ENCODE measurements around the gene OTOA.
"Not testable (repeated sequence)": the region's sequence is repeated elsewhere in the genome, so short reads cannot be mapped to it uniquely, and the experiment has no call there.

OTOA gene

DNA sequence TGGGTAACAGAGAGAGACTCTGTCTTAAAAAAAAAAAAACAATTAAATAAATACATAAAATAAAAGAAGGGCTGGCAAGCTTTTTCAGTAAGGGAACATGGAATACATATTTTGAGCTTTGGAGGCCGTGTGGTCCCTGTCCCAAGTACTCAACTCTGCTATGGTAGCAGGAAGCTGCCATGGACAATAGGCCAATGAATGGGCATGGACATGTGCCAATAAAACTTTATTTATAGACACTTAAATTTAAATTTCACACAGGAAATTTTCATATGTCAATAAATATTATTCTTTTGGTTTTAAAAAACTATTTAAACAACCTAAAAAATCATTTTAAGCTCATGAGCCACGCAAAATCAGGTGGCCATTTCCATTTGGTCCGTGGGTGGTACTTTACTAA is 3.8 kb downstream of the OTOA start:
- no peak for DNase-seq (ENCODE audit: low read depth in 2 of 2, low spot score in 1 of 2)

DNA sequence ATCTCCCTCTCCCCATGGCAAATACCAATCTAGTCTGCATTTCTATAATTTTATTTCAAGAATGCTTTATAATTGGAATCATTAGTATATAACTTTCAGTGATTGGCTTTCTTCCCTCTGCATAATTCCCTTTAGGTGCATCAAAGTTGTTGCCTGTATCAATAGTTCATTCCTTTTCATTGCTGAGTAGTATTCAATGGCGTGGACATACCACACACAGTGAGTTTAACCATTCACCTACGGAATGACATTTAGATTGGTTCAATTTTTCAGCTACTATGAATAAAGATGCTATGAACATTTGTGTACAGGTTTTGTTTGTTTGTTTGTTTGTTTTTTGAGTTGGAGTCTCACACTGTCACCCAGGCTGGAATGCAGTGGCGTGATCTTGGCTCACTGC is 9.7 kb downstream of the OTOA start:
- no peak for DNase-seq (ENCODE audit: low read depth in 2 of 2, low spot score in 1 of 2)

DNA sequence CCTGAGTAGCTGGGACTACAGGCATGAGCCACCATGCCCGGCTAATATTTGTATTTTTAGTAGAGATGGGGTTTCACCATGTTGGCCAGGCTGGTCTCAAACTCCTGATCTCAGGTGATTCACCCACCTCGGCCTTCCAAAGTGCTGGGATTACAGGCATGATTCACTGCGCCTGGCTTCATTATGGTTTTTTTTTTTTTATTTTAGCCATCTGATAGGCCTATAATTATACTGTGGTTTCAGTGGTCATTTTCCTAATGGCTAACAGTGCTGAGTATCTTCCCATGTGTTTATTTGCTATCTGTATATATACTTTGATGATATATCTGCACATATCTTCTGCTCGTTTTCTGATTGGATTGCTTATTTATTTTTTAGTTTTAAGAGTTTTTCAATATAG is 10.7 kb downstream of the OTOA start:
- not testable (repeated sequence) for DNase-seq (ENCODE audit: low read depth in 2 of 2, low spot score in 1 of 2)

DNA sequence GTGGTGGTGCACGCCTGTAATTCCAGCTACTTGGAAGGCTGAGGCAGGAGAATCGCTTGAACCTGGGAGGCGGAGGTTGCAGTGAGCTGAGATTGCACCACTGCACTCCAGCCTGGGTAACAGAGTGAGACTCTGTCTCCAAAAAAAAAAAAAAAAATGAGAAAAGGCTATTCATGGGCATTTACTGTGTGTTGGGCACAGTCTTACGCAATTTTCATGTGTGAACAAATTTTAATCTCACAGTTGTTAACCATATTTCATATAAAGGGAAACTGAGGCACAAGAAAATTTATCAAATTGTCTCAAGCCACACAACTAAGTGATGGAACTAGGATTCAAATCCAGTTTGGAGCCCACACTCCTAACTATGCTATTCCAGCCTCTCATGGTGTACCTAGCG is 16.9 kb downstream of the OTOA start:
- not testable (repeated sequence) for DNase-seq (ENCODE audit: low read depth in 2 of 2, low spot score in 1 of 2)

DNA sequence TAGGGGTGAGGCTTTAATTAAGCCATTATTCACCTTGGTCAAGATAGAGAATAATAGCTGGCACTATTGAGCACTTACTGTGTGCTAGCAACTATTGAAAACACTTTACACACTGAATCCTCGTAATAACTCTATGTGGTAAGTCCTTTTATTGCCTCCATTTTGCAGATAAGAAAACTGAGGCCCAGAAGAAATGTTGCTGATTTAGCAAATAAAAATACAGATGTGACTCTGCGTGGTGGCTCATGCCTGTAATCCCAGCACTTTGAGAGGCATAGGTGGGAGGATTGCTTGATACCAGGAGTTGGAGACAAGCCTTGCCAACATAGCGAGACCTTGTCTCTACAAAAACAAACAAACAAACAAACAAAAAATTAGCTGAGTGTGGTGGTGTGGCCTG is 19.4 kb downstream of the OTOA start:
- no peak for DNase-seq (ENCODE audit: low read depth in 2 of 2, low spot score in 1 of 2)

DNA sequence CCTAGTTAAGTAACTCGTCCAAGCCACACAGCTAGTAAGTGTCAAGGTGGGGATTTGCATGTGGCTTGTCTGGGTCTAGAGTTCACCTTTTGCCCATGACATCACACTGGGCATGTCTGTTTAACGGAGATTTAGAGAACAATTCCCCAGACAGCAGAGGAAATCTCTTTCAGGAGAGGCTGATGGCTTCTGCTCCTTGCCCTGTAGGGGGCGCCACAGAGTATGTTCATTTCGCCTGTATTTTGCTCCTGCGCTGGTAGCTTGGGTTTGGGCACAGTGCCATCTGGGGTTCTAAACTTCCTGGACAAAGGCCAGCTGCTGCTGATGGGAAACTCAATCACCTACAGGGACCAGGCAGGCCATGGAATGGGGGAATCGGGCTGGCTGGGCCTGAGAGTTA is 20.4 kb downstream of the OTOA start:
- no peak for DNase-seq (ENCODE audit: low read depth in 2 of 2, low spot score in 1 of 2)

DNA sequence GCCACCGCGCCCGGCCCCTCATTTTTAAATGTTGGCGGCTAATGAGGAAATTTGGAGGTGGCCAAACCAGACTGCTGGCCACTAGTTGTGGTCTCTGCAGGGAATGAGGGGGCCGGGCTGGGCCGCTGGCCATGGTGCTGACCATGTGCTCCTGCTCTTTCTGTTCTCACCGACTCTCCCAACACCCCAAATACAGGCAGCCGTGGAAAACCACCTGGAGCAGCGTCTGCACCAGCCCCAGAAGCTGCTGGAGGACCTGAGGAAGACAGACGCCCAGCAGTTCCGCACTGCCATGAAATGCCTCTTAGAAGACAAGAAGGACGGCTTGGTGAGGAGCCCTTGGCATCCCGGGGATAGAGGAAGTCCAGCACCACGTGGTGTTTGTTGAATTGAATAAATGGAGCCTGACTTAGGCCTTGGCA is 21.3 kb downstream of the OTOA start:
- no peak for DNase-seq (ENCODE audit: low read depth in 2 of 2, low spot score in 1 of 2)

DNA sequence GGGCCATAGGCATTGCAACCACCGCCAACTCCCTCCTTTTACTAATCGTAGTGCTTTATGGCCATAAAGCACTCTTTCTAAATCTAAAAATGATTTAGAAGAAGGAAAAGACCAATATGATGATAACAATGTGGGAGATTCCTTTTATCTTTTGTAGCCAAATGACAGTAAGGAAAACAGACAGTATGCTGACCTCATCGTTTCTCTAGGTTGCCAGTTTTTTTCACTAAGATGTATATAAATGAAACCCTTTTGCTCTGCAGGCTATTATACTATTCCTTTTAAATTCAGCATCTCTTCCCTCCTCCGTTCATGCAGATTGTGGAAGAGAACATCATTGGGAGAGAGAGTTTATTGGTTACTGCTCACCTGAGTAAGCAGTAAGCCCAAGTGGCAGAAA is 25.3 kb downstream of the OTOA start:
- DNase-seq (ENCODE audit: low read depth in 2 of 2, low spot score in 1 of 2), result no peak

DNA sequence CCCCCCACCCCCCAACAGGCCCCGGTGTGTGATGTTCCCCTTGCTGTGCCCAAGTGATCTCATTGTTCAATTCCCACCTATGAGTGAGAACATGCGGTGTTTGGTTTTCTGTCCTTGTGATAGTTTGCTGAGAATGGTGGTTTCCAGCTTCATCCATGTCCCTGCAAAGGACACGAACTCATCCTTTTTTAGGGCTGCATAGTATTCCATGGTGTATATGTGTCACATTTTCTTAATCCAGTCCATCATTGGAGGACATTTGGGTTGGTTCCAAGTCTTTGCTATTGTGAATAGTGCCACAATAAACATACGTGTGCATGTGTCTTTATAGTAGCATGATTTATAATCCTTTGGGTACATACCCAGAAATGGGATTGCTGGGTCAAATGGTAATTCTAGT is 27.2 kb downstream of the OTOA start:
- DNase-seq (ENCODE audit: low read depth in 2 of 2, low spot score in 1 of 2), result not testable (repeated sequence)

DNA sequence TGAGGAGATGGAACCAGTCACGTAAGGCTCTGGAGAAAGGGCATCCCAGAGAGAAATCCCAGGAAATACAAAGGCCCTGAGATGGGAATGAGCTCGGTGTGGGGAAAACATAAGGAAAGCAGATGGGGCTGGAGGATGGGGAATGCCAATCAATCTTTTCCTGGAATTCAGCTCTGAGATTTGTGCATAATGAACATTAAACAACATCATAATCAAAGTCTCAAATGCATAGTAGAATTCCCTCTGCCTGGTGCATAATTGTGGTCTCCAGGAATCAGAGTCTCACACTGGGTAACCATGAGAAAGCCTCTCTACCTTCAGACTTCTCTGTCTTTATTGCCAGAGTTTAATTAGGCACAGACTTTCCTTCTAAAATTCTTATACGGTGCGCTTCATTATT is 30.8 kb downstream of the OTOA start:
- DNase-seq (ENCODE audit: low read depth in 2 of 2, low spot score in 1 of 2), result no peak

DNA sequence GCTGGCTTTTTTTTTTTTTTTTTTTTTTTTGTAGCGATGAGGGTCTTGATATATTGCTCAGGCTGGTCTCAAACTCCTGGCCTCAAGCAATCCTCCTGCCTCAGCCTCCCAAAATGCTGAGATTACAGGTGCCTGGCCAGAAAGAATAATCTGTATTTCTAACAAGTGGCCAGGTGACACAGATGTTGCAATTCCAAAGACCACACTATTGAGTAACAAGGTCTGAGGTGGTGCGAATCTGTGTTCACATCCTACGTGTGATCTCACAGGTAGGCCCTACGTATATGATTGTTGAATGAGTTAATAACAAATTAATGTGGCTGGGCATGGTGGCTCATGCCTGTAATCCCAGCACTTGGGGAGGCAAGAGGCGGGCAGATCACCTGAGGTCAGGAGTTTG is 33.3 kb downstream of the OTOA start:
- no peak for DNase-seq (ENCODE audit: low read depth in 2 of 2, low spot score in 1 of 2)

DNA sequence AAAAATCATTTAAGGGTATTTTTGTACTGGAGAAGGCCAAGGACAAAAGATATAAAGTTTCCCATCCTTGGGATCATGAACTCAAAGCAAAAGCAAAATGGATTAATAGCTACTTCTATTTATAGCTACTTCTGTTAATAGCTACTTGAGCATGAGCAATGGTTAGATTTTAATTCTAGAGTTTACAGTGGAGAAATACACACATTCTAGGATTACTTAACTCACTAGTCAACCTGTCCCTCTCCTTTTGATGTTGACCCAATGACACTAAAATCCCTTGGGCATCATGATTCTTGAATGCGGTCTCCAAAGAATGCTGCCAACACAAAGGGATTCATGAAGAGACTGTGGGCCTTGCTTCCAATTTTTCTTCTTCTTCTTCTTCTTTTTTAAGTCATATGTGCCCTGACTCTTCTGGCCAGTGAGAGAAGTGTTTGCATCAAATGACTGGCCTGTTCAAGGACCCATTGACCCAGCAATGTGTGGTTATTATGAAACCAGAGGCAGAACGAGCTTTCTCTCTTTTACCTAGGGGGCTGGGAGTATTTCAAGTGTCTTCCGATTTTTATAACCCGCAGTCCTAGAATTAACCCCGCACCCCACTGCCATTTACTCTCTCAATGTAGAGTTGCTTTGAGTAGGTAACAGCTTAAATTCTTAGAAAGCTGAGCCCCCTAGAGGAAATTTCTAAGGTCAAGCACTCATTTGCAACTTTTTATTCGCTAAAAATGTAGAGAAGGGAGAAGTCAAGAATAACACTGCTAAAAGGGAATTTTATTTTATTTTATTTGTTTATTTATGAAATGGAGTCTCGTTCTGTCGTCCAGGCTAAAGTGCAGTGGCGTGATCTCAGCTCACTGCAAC is 34.6 kb downstream of the OTOA start:
- DNase-seq (ENCODE audit: low read depth in 2 of 2, low spot score in 1 of 2), result no peak

DNA sequence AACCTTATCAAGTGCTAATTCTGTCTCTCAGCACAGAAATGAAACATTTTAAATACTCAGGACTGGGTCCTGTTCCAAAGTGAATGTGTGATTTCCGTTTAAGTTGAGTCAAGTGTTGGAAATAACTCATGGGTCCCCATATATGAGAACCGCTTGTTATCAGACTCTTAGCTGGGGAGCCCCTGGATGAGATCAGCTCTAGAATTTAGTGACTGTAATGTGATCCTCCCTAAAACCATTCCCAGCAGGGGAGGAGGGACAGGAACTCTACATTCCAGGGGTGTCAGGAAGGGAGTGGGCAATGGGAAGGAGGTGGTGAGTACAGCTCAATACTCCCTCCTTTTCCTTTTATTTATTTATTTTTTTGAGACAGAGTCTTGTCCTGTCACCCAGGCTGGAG is 37.5 kb downstream of the OTOA start:
- DNase-seq (ENCODE audit: low read depth in 2 of 2, low spot score in 1 of 2), result no peak

DNA sequence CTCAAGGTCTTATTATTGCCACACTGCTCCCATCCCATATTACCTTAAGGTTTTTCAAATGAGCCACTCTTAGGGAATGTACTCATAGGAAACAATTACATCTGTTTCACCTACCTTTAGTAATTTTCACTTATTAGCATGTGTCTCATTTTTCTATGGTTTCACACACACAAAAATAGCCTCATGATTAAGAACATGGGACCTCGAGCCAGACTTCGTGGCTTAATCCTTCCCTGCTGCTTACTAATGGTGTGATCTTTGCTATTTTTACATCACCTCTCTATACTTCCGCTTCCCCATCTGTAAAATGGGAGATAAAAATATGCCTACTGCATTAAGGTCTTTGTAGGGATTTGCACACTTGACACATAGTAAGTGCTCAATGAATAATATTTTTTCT is 38.5 kb downstream of the OTOA start:
- DNase-seq (ENCODE audit: low read depth in 2 of 2, low spot score in 1 of 2), result no peak

DNA sequence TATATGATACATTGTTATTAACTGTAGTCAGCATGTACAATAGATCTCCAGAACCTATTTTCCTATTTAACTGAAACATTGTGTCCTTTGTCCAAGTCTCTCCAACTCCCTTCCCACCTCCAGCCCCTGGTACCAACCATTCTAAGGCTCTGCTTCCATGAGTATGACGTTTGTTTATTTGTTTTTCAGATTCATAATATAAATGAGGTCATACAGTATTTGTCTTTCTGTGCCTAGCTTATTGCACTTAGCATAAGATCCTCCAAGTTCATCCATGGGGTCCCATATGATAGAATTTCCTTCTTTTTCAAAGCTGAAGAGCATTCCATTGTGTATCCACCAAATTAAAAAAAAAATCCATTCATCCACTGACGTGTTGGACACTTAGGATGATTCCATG is 39.4 kb downstream of the OTOA start:
- DNase-seq (ENCODE audit: low read depth in 2 of 2, low spot score in 1 of 2), result no peak

DNA sequence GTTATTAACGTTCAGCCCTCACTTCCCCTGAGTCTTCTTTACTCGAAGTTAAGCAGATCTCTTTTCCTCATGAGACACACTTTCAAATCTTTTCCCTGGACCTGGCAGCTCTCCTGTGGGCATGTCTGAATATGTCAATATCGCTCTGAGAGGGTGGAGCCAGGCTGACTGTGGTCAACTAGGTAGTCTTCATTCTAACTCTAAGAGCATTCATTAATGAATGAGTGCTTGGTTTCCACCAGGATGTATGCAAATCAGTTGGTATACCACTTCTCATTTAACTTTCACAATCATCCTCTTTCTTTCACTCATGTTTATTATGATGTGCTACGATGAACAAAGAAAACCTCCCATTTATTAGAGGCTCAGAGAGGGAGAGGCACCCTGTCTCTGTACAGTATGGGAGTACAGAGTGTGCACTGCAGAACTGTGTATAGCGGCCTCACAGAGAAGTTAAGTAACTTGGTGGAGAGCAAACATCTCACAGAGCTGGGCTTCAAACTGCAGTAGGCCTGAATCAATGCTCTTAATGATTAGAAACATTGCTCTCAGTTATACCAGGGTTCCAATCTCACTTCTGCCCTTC is 39.9 kb downstream of the OTOA start:
- DNase-seq (ENCODE audit: low read depth in 2 of 2, low spot score in 1 of 2), result no peak

DNA sequence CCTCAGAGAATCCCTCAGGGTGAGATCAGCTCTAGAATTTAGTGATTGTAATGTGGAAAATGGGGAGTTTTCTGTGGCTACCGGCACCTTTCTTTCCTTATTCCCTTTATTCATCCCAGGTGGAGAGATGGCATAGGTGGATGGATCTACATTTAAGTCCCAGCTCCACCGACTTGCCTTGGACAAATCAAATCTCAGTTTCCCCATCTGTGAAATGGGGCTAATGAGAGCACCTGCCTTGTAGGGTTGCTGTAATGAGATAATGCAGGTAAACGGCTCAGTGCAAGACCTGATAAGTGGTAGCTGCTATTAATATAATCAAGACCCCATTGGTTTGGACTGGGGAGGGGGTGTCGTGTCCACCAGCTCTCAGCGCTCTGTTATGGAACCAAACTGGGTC is 40.5 kb downstream of the OTOA start:
- no peak for DNase-seq (ENCODE audit: low read depth in 2 of 2, low spot score in 1 of 2)

DNA sequence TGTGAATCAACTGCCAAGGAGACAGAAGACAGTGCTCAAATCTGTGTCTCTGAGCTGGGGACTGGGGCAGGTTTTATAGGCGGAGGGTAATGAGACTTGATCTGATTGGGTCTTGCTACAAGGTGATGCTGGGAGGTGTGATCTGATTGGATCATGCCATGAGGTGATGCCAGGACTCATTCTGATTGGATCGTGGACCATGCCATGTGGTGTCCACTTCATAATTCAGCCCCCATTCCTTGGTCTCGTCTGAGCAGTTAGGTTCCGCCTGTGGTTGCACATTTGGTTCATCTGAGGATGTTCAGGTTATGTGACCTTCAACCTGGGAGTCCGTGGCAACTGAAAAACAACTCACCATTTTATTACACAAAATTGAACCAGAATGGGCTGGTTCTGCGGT is 41.0 kb downstream of the OTOA start:
- no peak for DNase-seq (ENCODE audit: low read depth in 2 of 2, low spot score in 1 of 2)

DNA sequence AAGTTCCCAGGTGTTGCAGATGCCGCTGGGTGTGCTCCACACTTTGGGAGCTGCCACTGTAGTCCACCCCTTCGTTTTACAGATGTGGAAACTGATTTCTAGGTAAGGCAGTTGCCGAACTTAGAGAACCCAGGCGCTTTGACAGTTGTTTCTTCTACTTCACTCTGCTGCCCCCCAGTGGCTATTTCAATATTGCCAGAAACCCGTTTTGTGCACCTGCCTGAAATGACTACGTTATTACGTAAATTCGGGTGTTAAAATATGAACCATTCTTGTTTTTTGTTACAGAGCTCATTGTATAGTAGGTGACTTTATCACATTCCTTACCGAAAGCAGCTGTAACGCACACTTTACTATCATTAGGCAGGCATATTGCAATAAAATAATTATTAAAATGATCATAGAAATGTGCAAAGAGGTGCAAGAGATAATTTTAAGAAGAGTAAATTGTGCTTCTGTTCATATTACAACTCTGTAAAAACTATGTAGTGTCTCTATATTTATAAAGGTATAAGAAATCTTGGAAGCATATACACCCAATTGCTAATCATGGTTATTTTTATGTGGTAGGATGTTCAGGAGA is 44.9 kb downstream of the OTOA start:
- DNase-seq (ENCODE audit: low read depth in 2 of 2, low spot score in 1 of 2), result peak; percentile 58 to 89

DNA sequence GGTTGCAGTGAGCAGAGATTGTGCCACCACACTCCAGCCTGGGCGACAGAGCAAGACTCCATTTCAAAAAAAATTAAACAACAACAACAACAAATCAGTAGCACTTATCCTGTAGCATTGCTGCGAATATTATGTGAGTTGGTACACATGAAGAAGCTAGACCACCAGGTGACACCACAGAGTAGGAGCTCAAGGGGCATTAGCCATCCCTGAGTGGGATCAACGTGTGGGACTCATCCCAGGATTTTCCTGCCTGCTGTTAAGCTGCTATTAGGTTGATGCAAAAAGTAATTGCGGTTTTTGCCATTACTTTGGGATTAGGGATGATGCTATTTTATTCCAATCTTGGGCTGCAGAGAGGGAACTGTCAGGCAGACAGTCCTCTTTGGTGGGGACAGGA is 47.2 kb downstream of the OTOA start:
- no peak for DNase-seq (ENCODE audit: low read depth in 2 of 2, low spot score in 1 of 2)

DNA sequence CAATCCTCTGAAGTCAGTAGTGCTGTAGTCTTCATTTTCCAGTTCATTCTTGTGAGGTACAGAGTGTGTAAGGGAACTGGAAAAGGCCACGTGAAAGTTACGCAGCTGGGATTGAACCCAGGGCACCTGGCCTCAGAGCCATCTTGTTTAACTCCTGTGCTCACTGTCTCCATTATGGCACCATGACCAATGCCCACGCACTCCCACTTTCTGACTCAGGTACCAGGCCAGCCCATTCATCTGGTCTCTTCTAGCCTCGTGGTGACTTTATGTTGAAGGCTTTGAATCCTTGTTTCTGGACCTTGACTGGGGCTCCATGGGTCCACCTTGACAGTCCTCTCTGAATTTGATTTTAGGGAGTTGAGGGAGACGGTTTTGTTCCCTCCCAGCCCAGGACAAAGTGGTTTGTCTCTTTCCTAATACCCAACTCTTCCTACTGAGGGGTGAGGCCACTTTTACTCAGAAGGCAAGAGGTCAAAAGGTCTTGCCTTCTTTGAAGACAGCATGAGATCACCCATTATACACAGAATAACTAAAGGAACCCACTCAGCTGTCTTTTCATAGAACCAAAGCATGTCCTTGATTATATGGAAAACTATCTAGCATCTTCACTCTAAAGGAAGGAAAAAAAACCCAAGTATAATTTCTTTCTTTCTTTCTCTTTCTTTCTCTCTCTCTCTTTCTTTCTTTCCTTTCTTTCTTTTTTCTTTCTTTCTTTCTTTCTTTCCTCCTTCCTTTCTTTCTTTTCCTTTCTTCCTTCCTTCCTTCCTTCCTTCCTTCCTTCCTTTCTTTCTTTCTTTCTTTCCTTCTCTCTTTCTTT is 50.0 kb downstream of the OTOA start:
- DNase-seq (ENCODE audit: low read depth in 2 of 2, low spot score in 1 of 2), result no peak

DNA sequence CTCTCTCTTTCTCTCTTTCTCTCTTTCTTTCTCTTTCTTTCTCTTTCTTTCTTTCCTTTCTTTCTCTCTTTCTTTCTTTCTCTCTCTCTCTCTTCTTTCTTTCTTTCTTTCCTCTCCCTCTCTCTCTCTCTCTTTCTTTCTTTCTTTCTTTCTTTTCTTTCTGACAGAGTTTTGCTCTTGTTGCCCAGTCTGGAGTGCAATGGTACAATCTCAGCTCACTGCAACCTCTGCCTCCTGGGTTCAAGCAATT is 50.5 kb downstream of the OTOA start:
- DNase-seq (ENCODE audit: low read depth in 2 of 2, low spot score in 1 of 2), result not testable (repeated sequence)

Measured in stimulated activated CD8-positive, alpha-beta memory T cell treated with anti-CD3 and anti-CD28 coated beads, Interleukin-4, amount 100 ng/mL, for 4 hours (primary cell).